Panc1 (cell line): Measurements from ENCODE around the gene GLI3. TPM values are rescaled to one million over a fixed set of nuclear protein-coding genes. Genes with fewer than 3 reads are reported as not detected.

Source experiments
- ATAC-seq: fragments of 200-7000 bp; cut with Tn5 transposase; 2 replicates; pipeline ENCODE4 v1.9.1; 2020; ENCODE audit warnings: mild to moderate bottlenecking, moderate library complexity
- BruUV-seq: library from RNA; stranded (reverse); fragments of 400-500 nt; replicated peaks from 2 replicates; lab custom pipeline; 2021; lab: Mats Ljungman, UMichigan
- CTCF ChIA-PET: fragments of 300-600 bp; sonication (Branson Sonifier 250); formaldehyde crosslinking; loops from one replicate; lab custom pipeline; 2022; ENCODE audit warnings: antibody characterized with exemption; lab: Charles Lee
- POLR2A ChIA-PET: fragments of 300-600 bp; sonication (Branson Sonifier 250); formaldehyde crosslinking; loops from one replicate; lab custom pipeline; 2022; ENCODE audit warnings: antibody characterized with exemption; lab: Charles Lee
- DNase-seq: peaks from one replicate; pipeline ENCODE4 v3.0.0-alpha.2; 2010; ENCODE audit warnings: low read depth, low spot score
- H3K27ac ChIP-seq: 2 replicates; pipeline ENCODE4 v1.5.1; 2011; ENCODE audit warnings: mild to moderate bottlenecking, low read length, inconsistent platforms
- H3K27me3 ChIP-seq: fragments of 200-500 bp; sonication (Bioruptor generic); 2 replicates; pipeline ENCODE4 v1.6.0; 2014; ENCODE audit warnings: low read length, inconsistent platforms; ENCODE audit not compliant: control insufficient read depth, insufficient read depth
- H3K36me3 ChIP-seq: fragments of 200-500 bp; sonication (Bioruptor generic); 2 replicates; pipeline ENCODE4 v1.5.1; 2014; ENCODE audit warnings: inconsistent platforms, mild to moderate bottlenecking, low read length, moderate library complexity; ENCODE audit not compliant: control insufficient read depth, insufficient read depth
- H3K4me1 ChIP-seq: 2 replicates; pipeline ENCODE4 v1.5.1; 2011; ENCODE audit warnings: inconsistent platforms, mild to moderate bottlenecking, low read length, moderate library complexity; ENCODE audit not compliant: control insufficient read depth, insufficient read depth
- H3K4me3 ChIP-seq, 2 experiments: 2 replicates each; pipeline ENCODE4 v1.5.1; 2011 to 2012; ENCODE audit warnings: low read depth in 2 of 2, low read length in 2 of 2, mild to moderate bottlenecking in 2 of 2, inconsistent platforms in 1 of 2, moderate library complexity in 1 of 2
- H3K9me3 ChIP-seq: fragments of 200-500 bp; sonication (Bioruptor generic); 2 replicates; pipeline ENCODE4 v1.5.1; 2014; ENCODE audit warnings: low read depth, mild to moderate bottlenecking, inconsistent platforms, low read length, moderate library complexity; ENCODE audit not compliant: control insufficient read depth, insufficient read depth
- POLR2AphosphoS5 ChIP-seq: IDR thresholded peaks from 2 replicates; pipeline ENCODE4 v1.6.1; 2012; ENCODE audit warnings: mild to moderate bottlenecking, low read depth, low read length, moderate library complexity
- SIN3A ChIP-seq: IDR thresholded peaks from 2 replicates; pipeline ENCODE4 v1.6.1; 2012; ENCODE audit warnings: low read depth, mild to moderate bottlenecking, low read length, moderate library complexity, borderline replicate concordance; ENCODE audit not compliant: insufficient read depth
- TCF7L2 ChIP-seq: IDR thresholded peaks from 2 replicates; pipeline ENCODE4 v1.6.1; 2011; ENCODE audit warnings: mild to moderate bottlenecking, low read depth, low read length, inconsistent platforms
- in situ Hi-C: cut with HindIII; loops from 2 replicates; pipeline ENCODE4 v1.10.0; 2016; ENCODE audit warnings: low sequenced_read_pairs, low pct_unique_long_range_greater_than_20kb
- intact Hi-C: fragments of 100-400 bp; cut with micrococcal nuclease; formaldehyde crosslinking; loops from one replicate; pipeline ENCODE4 v1.10.0; 2022; ENCODE audit not compliant: unreplicated experiment
- total RNA-seq: library from RNA; stranded (reverse); gene quantifications from one replicate; pipeline ENCODE4 v1.2.1, GENCODE V29; 2021; ENCODE audit not compliant: unreplicated experiment
- TF ChIP-seq, protein P1 (sequence below), 2 experiments: IDR thresholded peaks; 2 replicates each; pipeline ENCODE4 v1.6.1; 2011 to 2012; ENCODE audit warnings: low read depth in 2 of 2, control low read depth in 1 of 2, low read length in 1 of 2, mild to moderate bottlenecking in 1 of 2, moderate library complexity in 1 of 2; ENCODE audit not compliant: insufficient read depth in 1 of 2
- TF ChIP-seq, protein P2 (sequence below): fragments of 450-650 bp; IDR thresholded peaks from 2 replicates; pipeline ENCODE4 v1.5.1; 2017; ENCODE audit warnings: mild to moderate bottlenecking

GLI3 gene
- total RNA-seq, 1 experiment from 2014 or later = 3.7 TPM

DNA sequence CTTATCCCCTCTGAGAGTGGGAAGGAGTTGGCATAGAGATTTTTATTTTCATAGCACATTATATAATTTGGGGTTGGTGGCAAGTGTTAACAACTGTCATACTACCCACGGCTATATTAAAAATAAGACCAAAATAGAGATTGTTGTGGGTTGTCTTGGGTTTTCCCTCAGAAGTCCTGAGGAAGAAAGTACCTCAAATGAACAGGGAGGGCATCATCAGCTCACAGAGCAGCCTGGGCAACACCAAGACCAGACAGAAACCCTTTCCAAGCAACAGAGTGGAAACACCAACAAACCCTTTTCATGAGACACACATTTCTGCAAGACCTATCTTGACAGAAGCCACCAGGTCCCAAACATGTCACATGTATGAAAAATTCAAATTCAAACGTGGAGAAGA lies 121.2 kb downstream of the GLI3 start:
- ATAC-seq (no peak), DNase-seq (no peak)
- Histone ChIP-seq H3K4me1 (no peaks in the 10 kb centered on the region), H3K4me3 (no peak overlapping the region), H3K9me3 (no peaks in the 10 kb centered on the region), H3K36me3 (no peaks in the 10 kb centered on the region), H3K27ac (no peak overlapping the region), H3K27me3 (peaks cover 2% of the 10 kb centered on the region)
- CTCF ChIA-PET = interaction anchor here (0.6 kb wide), 1 partner anchor 96 kb away, joined by 3 read pairs; no protein-coding TSS in a partner anchor
- in situ Hi-C loops = no loop called here
- intact Hi-C loops = no loop called here
- POLR2A ChIA-PET = no interaction called here
- TF ChIP-seq POLR2AphosphoS5 = no peak
- TF ChIP-seq TCF7L2 = no peak
- TF ChIP-seq, protein P1, sequence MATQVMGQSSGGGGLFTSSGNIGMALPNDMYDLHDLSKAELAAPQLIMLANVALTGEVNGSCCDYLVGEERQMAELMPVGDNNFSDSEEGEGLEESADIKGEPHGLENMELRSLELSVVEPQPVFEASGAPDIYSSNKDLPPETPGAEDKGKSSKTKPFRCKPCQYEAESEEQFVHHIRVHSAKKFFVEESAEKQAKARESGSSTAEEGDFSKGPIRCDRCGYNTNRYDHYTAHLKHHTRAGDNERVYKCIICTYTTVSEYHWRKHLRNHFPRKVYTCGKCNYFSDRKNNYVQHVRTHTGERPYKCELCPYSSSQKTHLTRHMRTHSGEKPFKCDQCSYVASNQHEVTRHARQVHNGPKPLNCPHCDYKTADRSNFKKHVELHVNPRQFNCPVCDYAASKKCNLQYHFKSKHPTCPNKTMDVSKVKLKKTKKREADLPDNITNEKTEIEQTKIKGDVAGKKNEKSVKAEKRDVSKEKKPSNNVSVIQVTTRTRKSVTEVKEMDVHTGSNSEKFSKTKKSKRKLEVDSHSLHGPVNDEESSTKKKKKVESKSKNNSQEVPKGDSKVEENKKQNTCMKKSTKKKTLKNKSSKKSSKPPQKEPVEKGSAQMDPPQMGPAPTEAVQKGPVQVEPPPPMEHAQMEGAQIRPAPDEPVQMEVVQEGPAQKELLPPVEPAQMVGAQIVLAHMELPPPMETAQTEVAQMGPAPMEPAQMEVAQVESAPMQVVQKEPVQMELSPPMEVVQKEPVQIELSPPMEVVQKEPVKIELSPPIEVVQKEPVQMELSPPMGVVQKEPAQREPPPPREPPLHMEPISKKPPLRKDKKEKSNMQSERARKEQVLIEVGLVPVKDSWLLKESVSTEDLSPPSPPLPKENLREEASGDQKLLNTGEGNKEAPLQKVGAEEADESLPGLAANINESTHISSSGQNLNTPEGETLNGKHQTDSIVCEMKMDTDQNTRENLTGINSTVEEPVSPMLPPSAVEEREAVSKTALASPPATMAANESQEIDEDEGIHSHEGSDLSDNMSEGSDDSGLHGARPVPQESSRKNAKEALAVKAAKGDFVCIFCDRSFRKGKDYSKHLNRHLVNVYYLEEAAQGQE (IDR thresholded peaks at IDR 0.05; ENCODE audit: insufficient read depth in 1 of 2, low read depth in 2 of 2, low read length in 1 of 2) = no peak
- TF ChIP-seq, protein P2, sequence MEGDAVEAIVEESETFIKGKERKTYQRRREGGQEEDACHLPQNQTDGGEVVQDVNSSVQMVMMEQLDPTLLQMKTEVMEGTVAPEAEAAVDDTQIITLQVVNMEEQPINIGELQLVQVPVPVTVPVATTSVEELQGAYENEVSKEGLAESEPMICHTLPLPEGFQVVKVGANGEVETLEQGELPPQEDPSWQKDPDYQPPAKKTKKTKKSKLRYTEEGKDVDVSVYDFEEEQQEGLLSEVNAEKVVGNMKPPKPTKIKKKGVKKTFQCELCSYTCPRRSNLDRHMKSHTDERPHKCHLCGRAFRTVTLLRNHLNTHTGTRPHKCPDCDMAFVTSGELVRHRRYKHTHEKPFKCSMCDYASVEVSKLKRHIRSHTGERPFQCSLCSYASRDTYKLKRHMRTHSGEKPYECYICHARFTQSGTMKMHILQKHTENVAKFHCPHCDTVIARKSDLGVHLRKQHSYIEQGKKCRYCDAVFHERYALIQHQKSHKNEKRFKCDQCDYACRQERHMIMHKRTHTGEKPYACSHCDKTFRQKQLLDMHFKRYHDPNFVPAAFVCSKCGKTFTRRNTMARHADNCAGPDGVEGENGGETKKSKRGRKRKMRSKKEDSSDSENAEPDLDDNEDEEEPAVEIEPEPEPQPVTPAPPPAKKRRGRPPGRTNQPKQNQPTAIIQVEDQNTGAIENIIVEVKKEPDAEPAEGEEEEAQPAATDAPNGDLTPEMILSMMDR = peak; percentile 14; the same call in 1 of the 2 replicates
- no peak for TF ChIP-seq SIN3A
- no TSS peak for BruUV-seq

DNA sequence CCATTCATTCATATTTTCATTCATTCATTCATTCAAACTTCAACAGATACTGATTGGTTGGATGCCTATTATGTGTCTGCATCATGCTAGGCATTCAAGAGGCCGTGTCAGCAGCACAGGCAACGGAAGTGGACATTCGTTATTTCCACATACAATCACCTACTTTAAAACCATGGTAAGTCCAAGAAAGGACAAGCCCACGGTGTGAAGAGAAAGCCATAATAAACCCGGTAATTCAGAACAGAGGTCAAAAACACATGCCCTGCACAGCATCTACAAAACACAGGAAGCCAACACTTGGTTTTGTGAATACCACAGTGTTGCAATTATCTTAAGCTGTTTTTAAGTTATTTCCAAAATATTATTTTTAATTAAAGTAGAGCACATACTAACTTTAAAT lies 126.7 kb downstream of the GLI3 start:
- TF ChIP-seq, protein P1 (IDR thresholded peaks at IDR 0.05; ENCODE audit: insufficient read depth in 1 of 2, low read depth in 2 of 2, low read length in 1 of 2) = no peak
- TF ChIP-seq, protein P2 = no peak
- TF ChIP-seq SIN3A (no peak), TCF7L2 (no peak), POLR2AphosphoS5 (no peak)
- ChIA-PET POLR2A (no interaction called here), CTCF (no interaction called here)
- Histone ChIP-seq H3K27me3 (no peaks in the 10 kb centered on the region), H3K36me3 (no peaks in the 10 kb centered on the region), H3K27ac (no peak overlapping the region), H3K9me3 (no peaks in the 10 kb centered on the region), H3K4me3 (no peak overlapping the region), H3K4me1 (no peaks in the 10 kb centered on the region)
- ATAC-seq (no peak), DNase-seq (no peak)
- BruUV-seq = no TSS peak
- in situ Hi-C loops (no loop called here), intact Hi-C loops (no loop called here)
